ENCODE results near the gene SLC35E4.

GRCh38 chr22:30640361-30640760 lies 4.8 kb downstream of the SLC35E4 start:
- no peak for TF ChIP-seq EZH2 (IDR thresholded peaks at IDR 0.05; ENCODE audit: insufficient read depth, poor library complexity, severe bottlenecking)
- no peak for TF ChIP-seq EZH2phosphoT487 (IDR thresholded peaks at IDR 0.05; ENCODE audit: insufficient read depth, low read depth)
